Immature natural killer cell (primary cell): ENCODE results near the gene TANC1. TPM values are rescaled to one million over a fixed set of nuclear protein-coding genes. Genes with fewer than 3 reads are reported as not detected.

Source experiments
- DNase-seq, 3 donors: peaks; one replicate each; pipeline ENCODE4 v3.0.0; 2022; ENCODE audit warnings: mixed read lengths in 1 of 3
- H3K27ac Mint-ChIP-seq, 6 donors: one replicate each; pipeline ENCODE4 v1.8.0; 2020; ENCODE audit warnings: mixed read lengths in 6 of 6, mild to moderate bottlenecking in 5 of 6, inconsistent platforms in 4 of 6, moderate library complexity in 3 of 6
- H3K27me3 Mint-ChIP-seq, 3 donors: one replicate each; pipeline ENCODE4 v1.8.0; 2020 to 2021; ENCODE audit warnings: low read depth in 3 of 3, mild to moderate bottlenecking in 3 of 3, mixed read lengths in 3 of 3, moderate library complexity in 3 of 3, inconsistent platforms in 1 of 3
- H3K36me3 Mint-ChIP-seq, 3 donors: one replicate each; pipeline ENCODE4 v1.8.0; 2020; ENCODE audit warnings: mixed read lengths in 3 of 3, inconsistent platforms in 2 of 3, mild to moderate bottlenecking in 2 of 3
- H3K4me1 Mint-ChIP-seq, 2 donors: one replicate each; pipeline ENCODE4 v1.8.0; 2020; ENCODE audit warnings: inconsistent platforms in 2 of 2, mild to moderate bottlenecking in 2 of 2, mixed read lengths in 2 of 2, moderate library complexity in 1 of 2
- H3K4me3 Mint-ChIP-seq, 5 donors: one replicate each; pipeline ENCODE4 v1.8.0; 2020; ENCODE audit warnings: mild to moderate bottlenecking in 5 of 5, mixed read lengths in 5 of 5, inconsistent platforms in 3 of 5, moderate library complexity in 3 of 5
- H3K9me3 Mint-ChIP-seq, 6 donors: one replicate each; pipeline ENCODE4 v1.8.0; 2020; ENCODE audit warnings: mild to moderate bottlenecking in 6 of 6, mixed read lengths in 6 of 6, inconsistent platforms in 4 of 6, moderate library complexity in 3 of 6
- polyA plus RNA-seq, 3 donors: library from polyadenylated mRNA; unstranded; fragments of 300-500 nt; fragmentation: Illumina TruSeq; gene quantifications; one replicate each; pipeline ENCODE4 v1.2.3, GENCODE V29; 2021

The TANC1 gene
- polyA plus RNA-seq, 3 donors from 2014 or later: 0.41 to 0.46 TPM; not detected in 1

DNA sequence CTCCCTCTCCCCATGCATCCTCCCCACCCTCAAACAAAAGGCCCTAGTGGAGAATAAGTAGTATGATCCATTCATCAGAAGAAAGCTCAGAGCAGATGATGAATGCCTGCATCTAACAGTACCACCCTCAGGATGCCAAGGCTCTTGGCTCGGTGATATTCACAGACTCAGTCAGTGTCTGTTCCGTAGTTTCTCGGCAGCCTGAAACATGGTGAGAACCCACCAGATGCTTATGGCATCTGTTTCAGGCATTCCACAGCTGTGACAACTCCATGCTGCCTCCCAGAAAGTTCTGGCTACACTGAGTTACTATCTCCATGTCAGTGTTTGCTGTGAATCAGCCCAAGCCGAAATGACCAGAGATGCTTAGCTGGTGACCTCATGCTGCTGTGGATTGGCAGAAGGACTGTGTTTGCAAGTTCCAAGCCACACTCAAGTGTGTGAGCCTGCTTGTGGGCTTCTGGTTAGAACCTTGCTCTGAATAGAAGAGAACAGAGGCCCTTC, 234.2 kb downstream of the TANC1 start:
- peak overlapping the region in 4 of 5 donors; percentile 12 to 63 (median 42) for H3K4me3 Mint-ChIP-seq
- H3K36me3 Mint-ChIP-seq: no peaks in the 10 kb centered on the region
- peaks cover 54 to 64% of the 10 kb centered on the region in 2 donors for H3K4me1 Mint-ChIP-seq
- peaks cover 2 to 6% (median 5%) of the 10 kb centered on the region in 3 donors for H3K27me3 Mint-ChIP-seq
- H3K9me3 Mint-ChIP-seq: no peaks in the 10 kb centered on the region
- DNase-seq: peak in 2 of 3 donors; percentile 33 to 41
- H3K27ac Mint-ChIP-seq: peak overlapping the region in 5 of 6 donors; percentile 16 to 48 (median 40)

DNA sequence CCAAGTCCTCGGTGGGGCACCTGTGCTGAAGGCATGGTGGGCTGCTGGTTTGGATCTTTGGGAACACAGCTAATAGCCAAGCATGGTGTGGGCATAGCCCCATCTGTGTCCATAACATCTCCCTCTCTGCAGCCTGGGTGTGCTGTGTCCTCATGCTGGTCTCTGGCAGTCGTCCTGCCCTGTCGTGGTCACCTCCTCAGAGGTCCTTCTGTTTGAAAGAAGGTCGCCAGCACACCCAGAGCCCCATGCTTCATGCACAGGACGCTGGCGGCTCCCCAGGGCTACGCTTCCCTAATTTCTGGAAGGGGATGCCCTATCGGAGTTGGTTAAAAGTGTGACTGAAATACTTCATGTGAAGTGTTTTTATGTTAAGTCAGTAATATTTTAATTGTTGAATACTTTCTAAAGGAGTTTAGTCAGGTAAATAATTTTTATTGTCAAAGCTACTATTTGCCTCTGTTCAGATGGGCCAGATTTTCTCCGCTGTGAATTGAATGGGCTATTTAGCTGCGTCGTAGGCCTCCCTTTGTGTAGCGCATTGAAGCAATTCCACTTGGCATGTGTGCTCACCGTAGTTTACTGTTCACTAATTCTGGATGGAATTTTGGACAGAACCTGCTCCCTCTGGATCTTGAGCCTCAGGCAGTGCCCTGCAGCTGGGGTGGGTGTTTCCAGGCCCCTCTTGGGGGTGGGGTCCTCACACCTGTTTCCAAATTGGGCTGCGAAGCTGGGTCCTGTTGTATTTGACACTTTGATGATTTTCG, 236.1 kb downstream of the TANC1 start:
- no peak overlapping the region for H3K4me3 Mint-ChIP-seq

DNA sequence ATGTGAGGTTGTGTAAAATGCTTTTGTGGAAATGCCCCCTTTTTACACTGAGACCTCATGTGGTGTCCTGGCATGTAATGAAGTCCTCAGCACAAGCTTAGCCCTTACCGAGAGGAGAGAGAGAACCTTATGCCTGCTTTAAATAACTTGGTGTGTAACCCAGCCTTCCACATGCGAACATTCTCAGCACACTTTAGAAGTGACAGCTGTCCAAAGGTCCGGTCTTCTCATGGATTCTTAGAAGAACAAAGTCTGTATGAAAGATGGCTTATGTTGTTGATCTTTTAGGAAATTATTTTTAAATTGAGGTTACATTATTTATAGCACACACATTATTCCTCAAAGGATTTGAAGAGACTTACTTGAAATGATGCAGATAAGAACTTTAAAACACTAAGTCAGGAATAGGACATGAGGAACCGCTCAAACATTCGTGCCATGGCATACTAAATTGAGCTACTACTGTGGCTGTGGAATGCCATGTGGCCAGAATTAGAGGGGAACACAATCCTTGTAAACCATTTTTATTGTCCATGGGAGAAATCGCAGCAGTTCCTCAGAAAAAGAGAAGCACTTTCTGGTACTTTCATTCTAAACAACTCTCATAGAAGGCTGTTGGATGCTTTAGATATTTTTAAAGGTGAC, 238.4 kb downstream of the TANC1 start:
- no peak for DNase-seq
- Mint-ChIP-seq H3K27me3 (peaks cover 2 to 4% (median 4%) of the 10 kb centered on the region in 3 donors), H3K4me3 (peak overlapping the region in 2 of 5 donors; percentile 5 to 67), H3K27ac (peak overlapping the region in 2 of 6 donors; percentile 31 to 76), H3K9me3 (no peaks in the 10 kb centered on the region), H3K36me3 (peaks cover 0 to 3% (median 0%) of the 10 kb centered on the region in 3 donors), H3K4me1 (peaks cover 63 to 71% of the 10 kb centered on the region in 2 donors)

More for the DNA sequence above, 236.1 kb downstream of the TANC1 start:
- H3K27me3 Mint-ChIP-seq: peaks cover 2 to 7% (median 6%) of the 10 kb centered on the region in 3 donors
- peaks cover 62 to 66% of the 10 kb centered on the region in 2 donors for H3K4me1 Mint-ChIP-seq
- H3K36me3 Mint-ChIP-seq: no peaks in the 10 kb centered on the region
- no peak for DNase-seq
- no peak overlapping the region for H3K27ac Mint-ChIP-seq
- H3K9me3 Mint-ChIP-seq: no peaks in the 10 kb centered on the region

DNA sequence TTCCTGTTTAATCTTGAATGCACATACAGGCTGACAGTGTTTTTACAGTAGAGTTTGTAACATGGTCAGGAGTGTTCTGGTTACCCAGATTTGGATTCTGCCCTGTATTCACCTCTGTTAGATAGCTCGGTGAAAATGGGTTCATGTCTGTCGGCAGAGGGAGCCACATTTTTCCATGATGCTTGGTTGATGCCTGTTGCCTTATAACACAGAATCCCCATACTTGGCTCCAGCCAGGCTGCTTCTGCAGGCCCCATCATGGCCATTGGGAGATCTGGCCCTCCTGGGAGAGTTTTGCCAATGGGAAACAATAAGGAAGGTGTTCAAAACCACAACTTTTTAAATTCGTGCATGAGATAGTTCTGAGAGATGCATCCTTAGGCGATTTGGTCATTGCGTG, 240.0 kb downstream of the TANC1 start:
- no peak for DNase-seq
- H3K4me3 Mint-ChIP-seq: peak overlapping the region in 4 of 5 donors; percentile 46 to 73 (median 60)
- no peaks in the 10 kb centered on the region for H3K9me3 Mint-ChIP-seq
- peaks cover 2 to 4% (median 2%) of the 10 kb centered on the region in 3 donors for H3K27me3 Mint-ChIP-seq
- H3K36me3 Mint-ChIP-seq: peaks cover 0 to 3% (median 0%) of the 10 kb centered on the region in 3 donors
- peaks cover 56 to 64% of the 10 kb centered on the region in 2 donors for H3K4me1 Mint-ChIP-seq
- H3K27ac Mint-ChIP-seq: peak overlapping the region in 3 of 6 donors; percentile 14 to 89 (median 41)

DNA sequence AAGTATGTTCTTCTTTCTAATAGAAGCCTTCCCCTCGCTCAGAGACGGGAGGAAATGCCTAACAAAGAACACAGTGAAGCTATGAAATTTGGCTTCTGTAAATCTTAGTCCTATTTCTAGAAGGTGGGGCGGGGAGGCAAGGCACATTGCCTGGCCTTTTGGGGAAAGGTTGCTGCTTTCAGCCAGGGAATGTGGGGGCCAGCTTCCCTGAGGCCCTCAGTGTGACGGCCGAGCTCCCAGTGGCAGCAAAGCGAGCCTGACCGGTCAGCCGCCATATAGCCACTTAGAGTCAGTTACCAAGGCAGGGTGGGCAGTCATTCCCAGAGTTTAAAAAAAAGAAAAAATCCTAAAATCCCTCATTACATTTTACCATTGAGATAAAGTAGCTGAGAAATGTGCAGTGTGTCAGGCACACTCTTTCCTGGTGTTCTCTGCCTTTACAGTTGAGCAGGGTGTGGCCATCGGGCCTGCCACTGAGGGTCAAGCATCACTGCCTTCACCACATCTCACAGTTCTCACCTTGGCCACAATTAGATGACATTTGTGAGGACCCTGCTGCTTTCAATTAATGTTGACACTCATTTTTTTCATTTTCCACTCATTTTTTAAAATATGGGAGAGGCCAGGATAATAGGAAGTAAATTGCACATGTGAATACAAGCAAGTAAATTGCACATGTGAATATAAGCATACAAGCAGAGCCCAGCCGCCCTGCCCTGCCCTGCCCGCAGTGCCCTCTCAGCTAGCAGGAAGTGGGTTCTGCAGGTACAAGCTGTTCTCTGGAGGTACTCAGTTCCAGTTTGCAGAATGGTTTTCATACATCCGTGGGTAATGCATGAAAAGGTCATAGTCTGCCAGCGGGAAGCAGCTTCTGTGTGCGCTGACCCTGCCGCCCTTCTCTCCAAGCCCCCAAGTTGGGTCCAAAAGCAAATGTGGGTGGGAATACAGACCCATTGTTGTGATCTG, 241.2 kb downstream of the TANC1 start:
- H3K9me3 Mint-ChIP-seq: no peaks in the 10 kb centered on the region
- peaks cover 62 to 71% of the 10 kb centered on the region in 2 donors for H3K4me1 Mint-ChIP-seq
- peak; percentile 59 to 70 (median 63) for DNase-seq
- peaks cover 2 to 4% (median 2%) of the 10 kb centered on the region in 3 donors for H3K27me3 Mint-ChIP-seq
- peak overlapping the region; percentile 41 to 90 (median 84) for H3K27ac Mint-ChIP-seq
- H3K4me3 Mint-ChIP-seq: peak overlapping the region; percentile 73 to 89 (median 82)
- H3K36me3 Mint-ChIP-seq: peaks cover 0 to 3% (median 0%) of the 10 kb centered on the region in 3 donors

DNA sequence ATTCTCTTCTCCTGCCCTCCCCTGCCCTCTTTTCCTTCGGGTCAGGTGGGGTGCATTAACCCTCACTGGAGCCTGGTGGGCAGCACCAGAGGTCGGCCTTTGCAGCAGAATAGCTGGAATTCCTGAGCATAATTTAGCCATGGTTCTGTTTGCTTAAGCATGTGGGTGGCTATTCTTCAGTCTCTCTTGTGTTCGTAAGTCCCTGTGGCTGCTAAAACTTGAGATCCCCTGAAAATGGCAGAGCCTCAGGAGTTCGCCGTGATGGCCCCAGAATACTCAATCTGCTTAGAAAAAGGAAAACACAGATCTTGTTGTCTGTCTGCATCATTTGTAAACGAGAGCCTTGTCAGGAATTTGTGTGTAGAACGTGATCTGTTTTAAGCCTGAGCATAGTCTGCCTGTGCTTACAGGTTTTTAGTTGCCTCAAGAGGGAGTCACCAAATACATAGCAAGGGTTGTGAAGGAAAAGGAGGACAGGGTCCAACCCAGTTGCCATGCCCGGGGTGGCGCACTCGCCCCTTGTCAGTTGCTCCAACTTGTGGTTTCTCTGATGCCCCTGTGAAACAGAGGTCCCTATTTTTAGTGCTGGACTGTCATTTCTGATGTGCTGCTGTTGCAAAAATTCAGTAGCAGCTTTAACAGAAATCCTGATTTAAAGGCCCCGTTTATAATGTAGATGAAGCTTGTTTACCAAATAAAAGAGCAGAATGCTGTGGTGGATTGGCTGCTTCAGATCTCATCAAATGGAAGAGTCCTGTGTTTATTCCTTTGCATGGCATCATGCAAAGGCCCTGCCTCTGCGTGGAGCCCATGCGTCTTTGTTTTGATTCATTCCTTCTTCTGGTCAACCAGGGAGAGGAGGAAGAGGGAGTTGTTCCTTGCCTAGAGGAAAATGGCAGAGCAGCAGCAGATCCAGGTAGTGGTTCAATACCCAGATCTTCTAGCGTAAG, 243.3 kb downstream of the TANC1 start:
- H3K27ac Mint-ChIP-seq: peak overlapping the region; percentile 63 to 83 (median 75)
- peak overlapping the region; percentile 24 to 58 (median 45) for H3K4me3 Mint-ChIP-seq
- peaks cover 2 to 4% (median 3%) of the 10 kb centered on the region in 3 donors for H3K27me3 Mint-ChIP-seq
- H3K36me3 Mint-ChIP-seq: peaks cover 0 to 3% (median 0%) of the 10 kb centered on the region in 3 donors
- H3K4me1 Mint-ChIP-seq: peaks cover 59 to 63% of the 10 kb centered on the region in 2 donors
- no peak for DNase-seq
- H3K9me3 Mint-ChIP-seq: no peaks in the 10 kb centered on the region

DNA sequence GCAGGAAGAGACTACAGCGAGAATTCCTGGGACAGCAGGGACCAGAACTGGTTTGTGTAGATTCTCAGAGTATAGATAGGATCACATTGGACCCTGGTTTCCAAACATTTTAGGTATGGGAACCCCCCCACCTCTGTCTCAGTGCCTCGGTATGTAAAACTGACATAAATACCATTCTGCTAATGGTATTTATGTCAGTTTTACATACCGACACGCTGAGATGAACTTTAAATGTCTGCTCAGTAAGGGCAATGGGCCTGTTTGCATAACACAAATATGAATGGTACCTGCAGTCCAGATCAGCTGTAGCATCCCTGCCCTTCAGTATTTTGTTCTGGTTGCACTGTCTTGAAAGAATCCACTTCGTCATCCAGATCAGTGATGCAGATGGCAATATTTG, 244.9 kb downstream of the TANC1 start:
- Mint-ChIP-seq H3K4me3 (no peak overlapping the region), H3K9me3 (no peaks in the 10 kb centered on the region), H3K27ac (no peak overlapping the region), H3K4me1 (peaks cover 44 to 49% of the 10 kb centered on the region in 2 donors), H3K36me3 (peaks cover 0 to 3% (median 0%) of the 10 kb centered on the region in 3 donors), H3K27me3 (peaks cover 3 to 6% (median 3%) of the 10 kb centered on the region in 3 donors)
- no peak for DNase-seq

DNA sequence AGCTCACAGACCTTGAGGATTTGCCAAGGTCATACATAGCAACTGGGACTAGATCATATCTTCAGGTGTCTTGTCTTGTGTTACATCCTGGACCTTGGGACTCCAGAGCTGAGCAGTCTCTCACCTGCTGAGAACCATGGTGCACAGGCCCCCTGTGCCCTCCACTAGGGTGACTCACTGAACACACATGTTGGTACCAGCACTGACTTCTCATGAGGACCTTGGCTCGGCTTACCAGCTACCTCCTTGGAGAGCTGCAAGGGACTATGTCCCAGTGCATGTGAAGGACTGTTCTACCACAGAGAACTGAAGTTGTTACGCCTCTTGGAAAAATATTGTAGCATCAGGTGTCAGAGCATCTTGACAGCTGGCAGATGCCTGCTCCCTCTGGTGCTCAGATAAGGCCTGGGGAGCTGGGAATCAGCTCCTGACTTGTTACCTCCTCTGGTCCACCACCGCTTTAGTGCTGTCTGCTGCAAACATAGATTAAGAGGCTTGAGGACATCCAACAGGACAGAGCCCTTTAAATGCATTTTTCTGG, 246.0 kb downstream of the TANC1 start:
- Mint-ChIP-seq H3K27me3 (peaks cover 2 to 6% (median 4%) of the 10 kb centered on the region in 3 donors), H3K9me3 (peaks cover 0 to 2% (median 0%) of the 10 kb centered on the region in 6 donors), H3K4me3 (no peak overlapping the region), H3K27ac (peak overlapping the region in 1 of 6 donors; percentile 68), H3K4me1 (peaks cover 33 to 38% of the 10 kb centered on the region in 2 donors), H3K36me3 (peaks cover 0 to 3% (median 0%) of the 10 kb centered on the region in 3 donors)
- no peak for DNase-seq

DNA sequence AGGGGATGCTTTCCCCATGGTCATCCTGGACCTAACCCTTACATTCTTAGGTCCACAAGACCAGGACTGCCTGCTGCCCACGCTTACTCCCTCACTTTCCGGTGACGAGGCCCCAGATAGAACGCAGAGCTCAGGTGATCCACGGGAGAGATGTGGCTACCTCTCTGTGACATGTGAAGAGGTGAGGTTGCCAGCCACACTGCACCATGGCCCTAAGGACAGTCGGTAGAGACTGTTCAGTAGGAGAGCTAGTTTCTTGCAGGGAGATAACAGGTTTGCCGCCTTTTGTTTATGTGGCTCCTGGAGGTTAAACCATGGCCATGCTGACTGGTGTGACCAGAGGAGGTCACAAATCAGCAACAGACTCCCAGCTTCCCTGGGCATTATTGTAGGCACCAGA, 246.7 kb downstream of the TANC1 start:
- Mint-ChIP-seq H3K27me3 (peaks cover 2 to 4% (median 4%) of the 10 kb centered on the region in 3 donors), H3K9me3 (peaks cover 0 to 2% (median 0%) of the 10 kb centered on the region in 6 donors), H3K4me1 (peaks cover 26 to 31% of the 10 kb centered on the region in 2 donors), H3K4me3 (no peak overlapping the region), H3K27ac (peak overlapping the region in 4 of 6 donors; percentile 8 to 72 (median 30)), H3K36me3 (peaks cover 0 to 1% (median 0%) of the 10 kb centered on the region in 3 donors)
- no peak for DNase-seq

DNA sequence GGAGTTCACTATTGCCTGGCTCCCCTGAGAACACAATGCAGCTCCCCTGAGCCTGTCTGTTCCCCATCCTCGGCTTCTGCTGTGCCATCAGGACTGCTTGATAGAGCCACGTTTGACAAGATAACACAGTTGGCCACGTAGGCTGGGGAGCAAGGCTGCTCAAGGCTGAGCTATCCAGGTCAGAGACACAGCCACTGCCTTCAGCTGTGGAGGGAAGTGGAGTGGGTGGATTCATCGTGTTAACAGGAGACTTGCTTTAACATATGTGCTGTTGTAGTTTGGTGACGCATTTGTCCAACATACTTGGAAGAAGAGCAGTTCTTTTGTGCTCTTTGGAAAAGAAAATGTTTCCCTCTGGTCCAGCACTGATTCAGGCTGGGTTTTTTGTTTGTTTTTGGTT, 249.2 kb downstream of the TANC1 start:
- peaks cover 2 to 8% (median 4%) of the 10 kb centered on the region in 3 donors for H3K27me3 Mint-ChIP-seq
- H3K4me1 Mint-ChIP-seq: peaks cover 5 to 8% of the 10 kb centered on the region in 2 donors
- H3K9me3 Mint-ChIP-seq: peaks cover 0 to 2% (median 0%) of the 10 kb centered on the region in 6 donors
- no peaks in the 10 kb centered on the region for H3K36me3 Mint-ChIP-seq
- no peak overlapping the region for H3K27ac Mint-ChIP-seq
- no peak overlapping the region for H3K4me3 Mint-ChIP-seq
- DNase-seq: no peak

DNA sequence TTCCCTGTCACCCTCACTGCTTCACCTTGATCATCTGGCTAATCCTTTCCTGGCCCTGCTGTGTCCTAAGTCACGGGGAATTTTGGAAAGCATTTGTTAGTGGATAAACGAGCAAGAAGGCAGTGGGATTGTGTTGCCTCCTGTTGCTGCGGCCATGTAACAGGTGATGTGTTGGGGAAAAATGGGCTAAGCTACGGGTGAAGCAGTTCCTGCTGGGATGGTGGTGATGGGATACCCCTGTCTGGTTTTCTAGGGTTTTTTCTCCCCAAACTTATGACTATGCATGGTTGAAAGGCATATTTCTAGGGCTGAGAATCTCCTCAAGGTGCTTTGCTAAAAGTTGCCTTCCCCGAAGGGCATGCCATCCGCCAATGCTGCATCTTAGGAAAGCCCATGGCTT, 249.9 kb downstream of the TANC1 start:
- Mint-ChIP-seq H3K4me1 (peaks cover 9 to 10% of the 10 kb centered on the region in 2 donors), H3K36me3 (no peaks in the 10 kb centered on the region), H3K9me3 (peaks cover 0 to 2% (median 0%) of the 10 kb centered on the region in 6 donors), H3K27me3 (peaks cover 2 to 8% (median 4%) of the 10 kb centered on the region in 3 donors), H3K27ac (no peak overlapping the region), H3K4me3 (no peak overlapping the region)
- DNase-seq: no peak
